GM18909 (cell line): ENCODE measurements around the gene RELL1.
"Not testable (repeated sequence)": the region's sequence is repeated elsewhere in the genome, so short reads cannot be mapped to it uniquely, and the experiment has no call there.

Experiments used
- ATAC-seq: cut with Tn5 transposase; IDR thresholded peaks from one replicate; pipeline ENCODE4 v1.9.1; 2021; ENCODE audit warnings: mild to moderate bottlenecking; ENCODE audit not compliant: unreplicated experiment, poor library complexity

RELL1 gene

DNA sequence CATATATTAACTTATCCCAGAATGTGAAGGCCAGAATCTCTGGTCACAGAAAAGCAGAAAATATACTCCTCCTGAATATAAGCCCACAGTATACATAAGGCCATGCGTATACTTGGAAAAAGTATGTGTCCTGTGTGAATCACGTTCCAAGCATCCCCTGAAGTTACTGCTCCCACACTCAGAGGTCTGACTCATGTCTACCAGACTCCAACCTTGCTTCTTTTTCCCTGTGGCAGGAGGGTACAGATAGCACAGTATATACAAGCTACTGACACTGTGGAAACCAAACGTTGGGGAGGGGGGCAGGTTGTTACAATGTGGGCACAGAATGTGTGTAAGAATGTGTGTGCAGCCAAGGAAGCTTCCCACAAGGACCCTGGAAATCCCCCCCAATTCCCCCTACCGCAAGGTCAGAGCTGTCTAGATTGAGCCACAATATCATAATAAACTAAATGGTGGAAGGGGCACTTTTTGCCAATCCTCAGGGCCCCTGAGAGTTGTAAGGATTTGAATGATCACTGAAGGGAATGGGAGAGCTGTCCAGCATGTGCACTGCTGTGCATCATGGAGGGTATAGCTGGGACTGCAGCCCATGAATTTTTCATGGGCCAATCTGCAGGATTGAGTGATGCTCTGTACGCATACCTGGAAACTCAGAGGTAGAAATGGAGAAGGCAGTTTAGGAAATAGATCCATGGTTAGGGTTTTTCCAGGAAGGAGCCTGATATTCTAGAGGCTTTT lies 7.4 kb upstream of the RELL1 start:
- no peak for ATAC-seq

DNA sequence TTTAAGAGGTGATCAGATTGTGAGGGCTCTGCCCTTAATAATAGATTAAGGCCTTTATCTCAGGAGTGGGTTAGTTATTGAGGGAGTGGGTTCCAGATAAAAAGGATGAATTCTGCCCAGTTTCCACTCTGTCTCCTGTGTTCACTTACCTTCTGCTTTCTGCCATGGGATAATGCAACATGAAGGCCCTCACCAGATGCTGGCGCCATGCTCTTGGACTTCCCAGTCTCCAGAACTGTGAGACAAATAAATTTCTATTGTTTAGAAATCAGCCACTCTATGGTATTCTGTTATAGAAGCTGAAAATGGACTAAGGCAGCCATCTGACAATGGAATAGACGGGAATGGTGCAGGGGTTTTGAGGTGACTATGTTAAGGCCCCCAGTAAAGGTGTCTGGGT lies 6.9 kb upstream of the RELL1 start:
- no peak for ATAC-seq

DNA sequence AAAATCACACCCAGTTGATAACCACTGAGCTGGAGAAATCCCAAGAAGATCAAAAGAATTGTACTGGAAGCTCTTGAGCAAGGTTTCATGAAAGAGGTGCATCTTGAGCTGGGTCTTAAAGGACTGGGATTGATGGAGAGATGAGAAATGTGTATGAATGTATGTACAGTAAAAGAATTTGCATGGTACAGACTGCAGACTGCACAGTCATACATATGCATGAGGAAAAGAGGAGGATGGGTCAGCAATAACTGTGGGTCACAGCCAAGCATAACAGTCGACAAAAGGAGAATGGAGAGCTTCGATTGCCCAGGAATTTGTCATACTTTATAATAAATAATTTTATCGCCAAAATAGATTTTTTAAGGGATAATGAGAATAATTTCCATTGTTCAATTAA lies 4.8 kb upstream of the RELL1 start:
- no peak for ATAC-seq

DNA sequence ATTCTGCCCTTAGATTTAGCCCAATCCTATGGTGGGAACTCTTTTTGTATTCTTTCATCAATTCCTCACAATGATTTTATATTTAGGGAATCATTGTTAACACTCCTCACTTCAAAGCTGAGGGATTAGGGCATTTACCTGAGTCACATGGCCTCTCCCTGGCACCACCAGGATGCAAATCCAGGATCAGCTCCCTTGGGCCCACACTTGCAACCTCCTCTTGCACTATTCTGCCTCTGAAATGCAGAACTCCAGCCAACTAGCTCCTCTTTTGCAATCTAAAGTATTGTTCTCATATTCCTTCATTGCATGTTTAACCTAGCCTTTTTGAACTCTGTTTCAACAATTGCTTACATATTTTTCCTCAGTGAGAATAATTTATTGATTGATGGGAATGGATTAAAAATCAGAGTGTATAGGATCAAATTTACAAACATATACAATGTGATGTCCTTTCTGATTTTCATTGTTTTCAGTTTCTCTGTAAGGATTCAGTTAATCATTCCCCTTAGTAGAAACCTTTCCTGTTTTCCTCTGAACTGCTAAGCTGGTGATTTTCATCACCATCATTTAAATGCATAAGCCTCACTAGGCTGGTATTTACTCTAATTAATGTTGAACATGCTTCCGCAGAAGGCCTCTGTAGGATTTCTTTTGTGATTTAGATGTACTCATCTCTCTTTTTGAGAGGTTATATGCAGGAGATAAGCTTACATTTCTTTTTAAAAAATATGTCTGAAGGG lies 3.3 kb upstream of the RELL1 start:
- no peak for ATAC-seq

DNA sequence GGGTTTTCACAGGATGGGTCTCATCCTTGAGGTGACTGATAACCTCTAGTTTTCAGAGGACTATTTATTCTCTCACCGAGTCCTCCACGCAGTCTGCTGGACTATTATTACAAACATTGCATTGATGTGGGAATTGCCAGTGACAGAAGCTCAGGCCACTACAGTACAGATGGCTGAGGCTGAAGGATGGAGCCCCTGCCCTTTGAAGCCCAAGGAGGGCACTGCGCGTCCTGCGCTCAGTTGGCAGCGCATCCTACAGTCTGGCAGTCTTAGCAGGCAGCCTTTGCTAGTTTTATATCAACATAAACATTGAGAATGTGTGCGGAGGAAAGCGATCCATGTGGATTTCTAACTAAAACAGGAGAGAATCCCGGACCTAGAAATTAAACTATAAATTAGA lies 1.5 kb upstream of the RELL1 start:
- ATAC-seq, result no peak

DNA sequence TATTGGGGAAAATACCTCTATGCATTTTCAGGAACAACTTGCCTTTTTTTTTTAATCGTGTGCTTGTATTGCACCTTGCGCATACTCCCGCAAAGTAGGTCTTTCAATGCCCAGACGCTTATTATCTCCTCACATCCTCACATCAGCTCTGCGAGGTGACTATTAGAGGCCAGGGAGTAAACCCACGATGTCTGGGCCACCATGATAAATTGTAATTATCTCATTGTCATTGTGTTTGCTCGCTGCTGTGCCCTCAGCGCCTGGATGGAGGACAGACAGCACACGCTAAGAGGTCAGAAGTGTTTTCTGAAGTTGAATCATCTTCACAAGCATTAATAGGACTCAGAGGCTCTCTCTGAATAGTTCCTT lies 1.0 kb upstream of the RELL1 start:
- no peak for ATAC-seq

DNA sequence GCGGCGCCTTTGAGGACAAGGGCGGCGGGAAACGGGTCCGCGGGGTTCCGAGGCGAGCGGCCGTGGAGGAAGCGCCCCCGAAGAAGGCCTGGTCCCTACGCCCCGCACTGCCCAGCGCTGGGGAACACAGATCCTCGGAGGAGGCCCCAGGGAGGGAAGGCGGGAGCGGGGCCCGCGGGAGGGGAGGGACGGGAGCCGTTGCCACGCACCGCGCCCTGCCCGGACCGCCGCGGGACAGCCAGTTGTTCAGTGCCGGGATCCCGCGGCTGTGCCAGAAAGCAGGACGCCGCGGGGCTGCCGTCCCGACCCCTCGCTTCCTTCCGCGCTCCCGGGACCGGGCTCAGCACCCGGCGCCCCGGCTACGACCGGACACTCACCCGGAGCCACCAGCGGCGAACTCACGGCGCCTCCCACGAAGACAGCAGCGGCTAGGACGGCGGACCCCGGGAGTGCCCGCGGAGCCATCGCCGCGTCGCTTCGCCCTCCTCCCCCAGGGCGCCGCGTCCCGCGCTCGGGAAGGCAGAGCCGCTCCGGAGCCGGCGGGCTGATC lies 278 bp downstream of the RELL1 start:
- ATAC-seq, result peak; percentile 22

DNA sequence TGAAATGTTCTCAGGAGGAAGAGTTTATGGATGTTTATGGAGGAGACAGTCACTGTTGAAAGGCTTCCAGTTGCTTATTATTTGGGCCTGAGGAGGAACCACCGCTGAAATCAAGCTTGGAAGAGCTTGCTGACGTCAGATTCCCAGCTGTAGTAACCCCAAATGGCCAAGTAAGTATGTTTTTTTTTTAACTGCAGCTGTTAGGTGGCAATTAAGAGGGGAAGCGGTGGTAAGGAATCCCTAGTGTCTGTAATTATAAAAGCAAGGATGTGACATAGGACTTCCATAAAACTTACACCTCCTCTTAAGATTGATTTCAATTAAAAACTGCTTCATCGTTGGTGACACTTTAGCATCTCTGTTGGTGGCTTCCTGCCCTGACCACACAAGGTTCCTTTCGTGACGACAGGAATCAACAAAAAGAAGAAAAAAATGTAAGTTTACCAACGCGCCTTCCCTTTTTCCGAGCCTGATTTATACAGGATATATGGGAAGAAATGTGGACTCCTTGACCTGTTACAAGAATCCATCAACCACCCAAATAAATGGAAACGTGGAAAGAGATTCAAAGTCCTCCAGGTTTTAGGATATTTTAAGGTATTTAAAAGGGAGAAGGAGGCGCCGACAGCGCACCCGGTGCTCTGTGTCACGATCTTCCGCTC lies 884 bp downstream of the RELL1 start:
- ATAC-seq, result no peak

DNA sequence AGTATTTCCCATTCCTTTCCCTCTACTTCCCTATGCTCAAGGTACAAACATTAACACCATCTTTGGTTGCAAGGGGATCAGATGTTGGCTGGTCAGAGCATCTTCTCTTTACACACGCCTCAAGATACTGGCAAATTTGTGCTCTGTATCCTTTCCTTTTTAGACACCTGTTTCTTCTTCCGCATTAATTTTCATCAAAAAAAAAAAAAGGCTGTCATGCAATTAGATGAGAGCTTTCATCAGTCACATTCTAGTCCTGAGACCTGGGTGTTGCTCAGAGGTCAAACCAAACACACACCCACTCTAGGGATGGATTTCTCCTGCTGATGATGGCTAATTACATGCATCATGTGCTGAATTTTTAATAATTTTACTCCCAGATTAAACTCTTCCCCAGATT lies 2.0 kb downstream of the RELL1 start:
- no peak for ATAC-seq

DNA sequence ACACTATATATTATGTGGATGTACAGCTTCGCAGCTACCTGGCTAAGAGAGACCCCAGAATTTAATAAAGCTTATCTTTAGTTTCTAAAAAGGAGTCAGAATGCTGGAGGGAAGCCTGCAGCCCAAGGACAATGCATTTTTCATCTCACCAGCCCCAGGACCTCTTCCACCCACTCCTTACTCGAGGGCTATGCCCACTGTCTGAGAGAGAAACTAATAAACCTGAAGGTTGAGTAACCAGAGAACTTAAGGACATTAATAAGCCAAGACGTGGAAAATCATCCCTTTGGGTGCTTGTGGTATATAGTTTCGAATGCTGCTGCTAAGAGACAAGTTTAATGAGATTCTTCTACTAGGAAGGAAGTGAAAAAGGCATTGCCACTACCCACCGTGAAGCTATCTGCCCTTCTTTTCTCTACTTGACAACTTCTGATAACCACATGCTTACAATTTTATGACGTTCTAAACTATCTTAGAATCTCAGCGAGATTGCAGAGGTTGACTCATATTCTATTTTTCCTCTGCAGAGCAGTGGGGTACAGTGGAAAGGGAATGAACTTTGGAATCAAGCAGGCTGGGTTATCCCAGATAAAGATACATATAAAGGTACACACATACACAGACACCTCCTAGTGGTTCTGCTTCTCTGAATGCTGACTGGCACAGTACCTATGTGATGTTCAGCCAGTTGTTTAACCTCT lies 3.3 kb downstream of the RELL1 start:
- peak; percentile 35 for ATAC-seq

DNA sequence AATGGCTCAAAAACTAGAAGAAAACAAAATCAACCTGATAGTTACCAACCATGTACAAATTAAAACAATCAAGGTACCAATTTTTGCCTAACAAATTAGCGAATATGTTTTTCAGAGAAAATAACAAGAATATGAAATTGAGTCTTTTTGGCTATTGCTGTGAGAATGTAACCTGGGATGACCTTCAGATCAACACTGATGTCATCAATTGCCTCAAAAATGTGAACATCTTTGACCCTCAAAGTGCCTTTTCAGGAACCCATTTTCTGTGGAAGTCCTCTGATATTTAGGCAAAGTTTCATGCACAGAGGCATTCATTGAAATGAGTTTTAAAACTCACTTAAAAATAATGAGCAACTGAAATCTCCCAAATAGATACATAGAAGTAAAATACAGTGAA lies 6.1 kb downstream of the RELL1 start:
- ATAC-seq, result no peak

DNA sequence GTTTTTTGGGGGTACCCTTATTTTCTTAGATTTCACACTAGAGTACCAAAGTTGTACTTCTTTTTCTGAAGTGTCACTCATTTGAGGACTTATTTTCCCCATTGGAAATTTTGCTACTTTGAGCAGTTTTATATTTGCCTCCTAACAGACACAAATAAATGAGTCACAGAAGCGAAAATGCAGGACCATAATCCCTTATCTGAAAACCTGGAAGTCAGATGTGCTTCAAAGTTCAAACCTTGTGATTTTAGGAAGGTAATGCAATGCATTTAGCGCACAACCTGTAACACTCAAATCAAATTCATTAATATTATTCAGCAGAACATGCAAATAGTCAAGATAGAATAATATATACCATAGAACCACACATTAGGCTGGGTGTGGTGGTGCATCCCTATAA lies 6.9 kb downstream of the RELL1 start:
- ATAC-seq, result no peak

DNA sequence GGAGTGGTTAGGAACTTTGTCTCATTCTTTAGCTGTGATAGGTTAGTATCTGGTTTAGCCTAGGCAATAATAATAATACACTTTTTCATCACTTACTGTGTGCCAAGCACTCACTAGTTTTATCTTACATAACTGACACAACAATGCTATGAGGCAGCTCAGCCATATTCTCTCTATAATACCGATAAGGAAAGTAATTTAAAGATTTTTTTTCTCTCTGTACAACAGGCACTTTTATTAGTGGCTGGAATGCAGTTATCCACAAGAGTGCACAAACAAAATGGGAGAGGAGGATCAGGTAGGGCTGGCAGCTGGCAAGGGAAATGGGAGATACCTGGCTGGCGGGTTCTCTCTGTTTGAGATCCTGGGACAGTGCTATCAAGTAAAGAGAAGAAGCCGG lies 7.6 kb downstream of the RELL1 start:
- no peak for ATAC-seq

DNA sequence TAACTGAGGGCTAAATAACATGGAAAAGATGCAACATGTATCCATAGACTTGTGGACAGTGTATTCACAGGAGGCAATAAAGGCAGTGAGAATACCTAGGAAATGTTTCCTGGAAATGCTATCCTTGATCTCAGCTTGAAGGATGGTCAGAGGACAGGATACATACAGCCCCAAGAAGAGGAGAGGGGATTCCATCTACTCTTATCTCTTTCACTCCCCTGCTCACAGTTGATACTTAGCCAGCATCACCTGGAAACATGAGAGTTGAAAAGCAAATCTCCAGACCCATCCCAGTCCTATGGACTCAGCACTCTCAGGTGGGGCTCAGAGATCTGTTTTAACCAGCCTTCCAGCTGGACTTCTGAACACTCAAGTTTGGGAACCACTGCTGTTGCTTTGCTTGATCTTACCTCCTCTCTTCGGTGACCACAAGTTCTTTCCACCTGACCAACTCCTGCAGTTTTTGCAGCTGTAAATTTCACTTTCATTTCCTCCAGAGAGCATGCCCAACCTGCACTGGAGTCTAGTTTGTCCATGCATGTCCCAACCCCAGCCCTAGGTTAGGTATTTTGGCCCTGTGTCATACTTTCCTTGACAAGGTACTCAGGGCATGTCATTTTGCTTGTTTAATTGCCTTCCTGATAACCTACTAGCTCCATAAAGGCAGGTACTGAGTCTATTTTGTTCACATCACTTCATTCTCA lies 10.4 kb downstream of the RELL1 start:
- ATAC-seq, result peak; percentile 91

DNA sequence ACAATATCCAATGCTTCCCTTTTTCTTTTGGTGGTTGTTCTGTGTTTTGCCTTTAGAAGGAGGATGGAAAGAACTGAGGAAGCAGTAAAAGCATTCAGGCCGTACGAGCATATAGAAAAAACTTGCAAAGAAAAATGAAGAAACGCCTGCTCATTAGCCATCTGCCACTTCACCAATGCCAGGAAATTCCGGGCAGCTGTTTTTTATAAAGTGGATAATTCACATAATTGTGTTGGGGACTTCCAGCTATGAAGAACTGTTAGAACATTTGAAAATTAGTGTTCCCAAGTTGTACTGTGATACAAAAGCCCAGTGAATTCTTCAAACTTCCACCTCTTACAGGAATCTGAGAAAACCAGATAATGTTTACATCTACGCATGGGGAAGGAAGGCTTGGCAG lies 11.7 kb downstream of the RELL1 start:
- no peak for ATAC-seq

DNA sequence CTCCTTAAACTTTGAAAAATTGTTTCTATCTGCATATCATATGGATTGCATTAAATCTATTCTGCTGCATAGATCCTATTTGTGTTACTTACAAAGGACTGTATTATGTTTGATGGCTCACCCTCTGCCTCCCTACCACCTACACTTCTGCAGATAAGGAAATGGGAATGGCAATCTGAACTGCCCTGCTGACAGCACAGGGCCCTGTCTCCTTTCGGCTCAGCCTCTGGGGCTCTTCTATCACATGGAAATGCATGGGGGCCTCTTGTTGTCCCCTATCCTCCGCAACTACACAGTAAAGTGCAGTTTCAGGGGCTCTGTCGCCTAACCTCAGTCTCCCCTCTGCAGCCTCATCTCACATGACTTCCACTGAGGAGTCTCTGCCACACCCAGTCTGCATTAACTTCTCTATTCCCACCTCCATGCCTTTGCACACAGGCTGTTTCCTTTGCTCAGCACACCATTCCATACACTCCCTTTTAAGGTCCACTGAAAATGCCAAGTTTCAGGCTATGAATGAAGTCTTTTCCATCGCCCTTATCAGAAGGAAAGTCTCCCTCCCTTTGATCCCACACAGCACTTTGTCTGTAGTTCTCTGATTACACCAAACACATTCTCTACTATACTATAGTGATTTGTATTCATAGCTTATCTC lies 12.5 kb downstream of the RELL1 start:
- ATAC-seq, result no peak

DNA sequence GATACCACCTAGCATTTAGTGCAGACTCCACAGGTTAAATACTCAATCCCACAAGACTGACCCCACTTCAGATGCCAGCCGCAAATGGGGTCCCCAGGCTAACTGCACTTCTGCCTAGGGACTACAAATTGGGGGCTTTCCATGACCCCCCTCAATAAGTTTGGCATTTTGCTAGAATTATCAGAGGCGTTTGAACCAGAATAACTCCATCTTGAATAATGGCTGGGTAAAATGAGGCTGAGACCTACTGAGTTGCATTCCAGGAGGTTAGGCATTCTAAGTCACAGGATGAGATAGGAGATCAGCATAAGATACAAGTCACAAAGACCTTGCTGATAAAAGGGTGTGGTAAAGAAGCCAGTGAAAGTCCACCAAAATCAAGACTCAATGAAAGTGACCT lies 15.1 kb downstream of the RELL1 start:
- no peak for ATAC-seq

DNA sequence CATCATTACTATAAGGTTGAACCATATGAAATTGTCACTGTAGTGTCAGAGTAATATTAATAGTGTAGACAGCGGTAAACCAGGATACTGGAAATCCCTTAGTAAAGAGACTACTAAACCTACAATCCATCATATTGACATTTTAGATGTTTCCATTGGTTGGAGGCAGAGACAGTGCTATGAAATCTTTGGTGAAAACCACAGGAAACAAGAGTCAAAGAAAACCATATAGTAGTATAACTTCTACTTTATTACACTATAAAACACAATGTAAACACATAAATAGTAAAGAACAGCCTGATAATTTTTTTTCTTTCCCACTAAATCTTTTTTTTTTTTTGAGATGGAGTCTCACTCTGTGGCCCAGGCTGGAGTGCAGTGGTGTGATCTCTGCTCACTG lies 15.9 kb downstream of the RELL1 start:
- ATAC-seq, result no peak

DNA sequence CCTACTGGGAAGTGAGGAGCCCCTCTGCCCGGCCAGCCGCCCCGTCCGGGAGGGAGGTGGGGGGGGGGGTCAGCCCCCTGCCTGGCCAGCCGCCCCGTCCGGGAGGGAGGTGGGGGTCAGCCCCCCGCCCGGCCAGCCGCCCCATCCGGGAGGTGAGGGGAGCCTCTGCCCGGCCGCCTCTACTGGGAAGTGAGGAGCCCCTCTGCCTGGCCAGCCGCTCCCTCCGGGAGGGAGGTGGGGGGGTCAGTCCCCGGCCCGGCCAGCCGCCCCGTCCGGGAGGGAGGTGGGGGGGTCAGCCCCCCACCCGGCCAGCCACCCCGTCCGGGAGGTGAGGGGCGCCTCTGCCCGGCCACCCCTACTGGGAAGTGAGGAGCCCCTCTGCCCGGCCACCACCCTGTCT lies 17.1 kb downstream of the RELL1 start:
- ATAC-seq, result not testable (repeated sequence)
